NOMO-1 treated with DMSO at 0.1 percent for 48 hours (cell line): ENCODE measurements around the gene YARS1.
A peak's percentile ranks its signal among the peaks of the same experiment; 100 is the strongest.

Source experiments
- DNase-seq: peaks from one replicate; lab custom pipeline; 2025; ENCODE audit not compliant: unreplicated experiment; lab: John Stamatoyannopoulos, UW

Gene YARS1

GRCh38 chr1:32782086-32782485 is 35.1 kb downstream of the YARS1 start:
- no peak for DNase-seq

GRCh38 chr1:32780628-32781234 is 36.4 kb downstream of the YARS1 start:
- no peak for DNase-seq

GRCh38 chr1:32780005-32780404 is 37.2 kb downstream of the YARS1 start:
- no peak for DNase-seq

- no peak for DNase-seq
Observed at GRCh38 chr1:32779242-32779641, 37.9 kb downstream of the YARS1 start.

GRCh38 chr1:32775640-32776337 is 41.4 kb downstream of the YARS1 start:
- DNase-seq, result no peak

- no peak for DNase-seq
Observed at GRCh38 chr1:32774950-32775634, 42.1 kb downstream of the YARS1 start.

GRCh38 chr1:32774464-32774808 is 42.7 kb downstream of the YARS1 start:
- no peak for DNase-seq

- no peak for DNase-seq
Observed at GRCh38 chr1:32773764-32774463, 43.2 kb downstream of the YARS1 start.

- DNase-seq, result peak; percentile 56
Observed at GRCh38 chr1:32773018-32773763, 44.0 kb downstream of the YARS1 start.

- DNase-seq, result no peak
Observed at GRCh38 chr1:32772281-32773017, 44.7 kb downstream of the YARS1 start.

- no peak for DNase-seq
Observed at GRCh38 chr1:32771561-32772280, 45.4 kb downstream of the YARS1 start.

GRCh38 chr1:32770741-32771548 is 46.2 kb downstream of the YARS1 start:
- no peak for DNase-seq

- no peak for DNase-seq
Observed at GRCh38 chr1:32770221-32770731, 46.9 kb downstream of the YARS1 start.

GRCh38 chr1:32769524-32770220 is 47.5 kb downstream of the YARS1 start:
- no peak for DNase-seq

- no peak for DNase-seq
Observed at GRCh38 chr1:32768110-32768850, 48.9 kb downstream of the YARS1 start.

GRCh38 chr1:32767641-32768040 is 49.5 kb downstream of the YARS1 start:
- no peak for DNase-seq

GRCh38 chr1:32767156-32767555 is 50.0 kb downstream of the YARS1 start:
- DNase-seq, result no peak
